Kidney (tissue), 14 donors: ENCODE measurements around the gene GUCY2F. TPM values are rescaled to one million over a fixed set of nuclear protein-coding genes. Genes with fewer than 3 reads are reported as not detected.

Source experiments
- DNase-seq, 5 donors: peaks; one replicate each; pipeline ENCODE4 v3.0.0-alpha.2; 2013 to 2020
- FAIRE-seq: peaks from 2 replicates; lab custom pipeline; 2012; peaks lifted over from hg19 to GRCh38; lab: Jason Lieb, UNC
- H3K27ac ChIP-seq, 2 donors: one replicate each; pipeline ENCODE4 v1.7.0; 2013; ENCODE audit warnings: low read depth in 2 of 2, low read length in 2 of 2, inconsistent platforms in 1 of 2
- H3K27me3 ChIP-seq: one replicate; pipeline ENCODE4 v1.7.1; 2013; ENCODE audit warnings: low read length, inconsistent platforms; ENCODE audit not compliant: control insufficient read depth, insufficient read depth
- H3K36me3 ChIP-seq, 3 donors: one replicate each; pipeline versions ENCODE4 v1.7.0 to v1.7.1; 2013; ENCODE audit warnings: low read length in 3 of 3, control low read depth in 1 of 3, inconsistent platforms in 1 of 3; ENCODE audit not compliant: insufficient read depth in 3 of 3, control insufficient read depth in 2 of 3
- H3K4me1 ChIP-seq, 3 donors: one replicate each; pipeline versions ENCODE4 v1.7.0 to v1.7.1; 2013; ENCODE audit warnings: low read length in 3 of 3, inconsistent platforms in 1 of 3, low read depth in 1 of 3; ENCODE audit not compliant: control insufficient read depth in 2 of 3, insufficient read depth in 2 of 3
- H3K4me3 ChIP-seq, 3 donors: one replicate each; pipeline versions ENCODE4 v1.7.0 to v1.8.1; 2013; ENCODE audit warnings: low read length in 3 of 3, control low read depth in 1 of 3, inconsistent platforms in 1 of 3
- H3K9ac ChIP-seq, 3 donors: one replicate each; pipeline versions ENCODE4 v1.7.0 to v1.7.1; 2013; ENCODE audit warnings: low read length in 3 of 3, control low read depth in 1 of 3, inconsistent platforms in 1 of 3
- H3K9me3 ChIP-seq, 3 donors: one replicate each; pipeline versions ENCODE4 v1.7.0 to v1.7.1; 2013; ENCODE audit warnings: low read length in 3 of 3, control low read depth in 1 of 3, inconsistent platforms in 1 of 3; ENCODE audit not compliant: control insufficient read depth in 2 of 3, insufficient read depth in 1 of 3
- CTCF ChIP-seq: IDR thresholded peaks from 3 replicates; pipeline ENCODE4 v1.5.1; 2012; ENCODE audit warnings: mild to moderate bottlenecking, moderate library complexity, borderline replicate concordance; ENCODE audit not compliant: insufficient read depth; ENCODE audit errors: extremely low read depth
- intact Hi-C: fragments of 100-400 bp; cut with DNase I; formaldehyde crosslinking; loops from one replicate; pipeline ENCODE4 v1.11.1; 2022
- polyA plus RNA-seq: library from polyadenylated mRNA; stranded (reverse); fragments of 350-450 nt; fragmentation: Illumina TruSeq; extraction: RNeasy Lipid Tissue Mini Kit (QIAGEN cat#74804); gene quantifications from one replicate; pipeline ENCODE4 v1.2.3, GENCODE V29; 2014; ENCODE audit warnings: low read depth, low replicate concordance; ENCODE audit not compliant: insufficient read depth
- total RNA-seq: library from RNA; stranded (reverse); fragmentation: NEBNext Ultra II Directional; extraction: Animal tissue kit (Norgen Biotek cat#: 25700); gene quantifications from one replicate; pipeline ENCODE4 v1.2.1, GENCODE V29; 2021
- donor health status: control.
- donor health status: control.
- donor health status: control.
- donor health status: control.
- donor health status: control.
- donor health status: DM: yes; HTN: yes; CAD: no.
- donor health status: Normal renal cell carcinoma (clear cell type).

GUCY2F gene
- total and polyA plus RNA-seq, 2 donors from 2014 or later = not detected

GRCh38 chrX:109389917-109390316, 92.0 kb downstream of the GUCY2F start:
- Histone ChIP-seq H3K4me1 (no peaks in the 10 kb centered on the region), H3K36me3 (no peaks in the 10 kb centered on the region), H3K4me3 (no peak overlapping the region), H3K9me3 (no peaks in the 10 kb centered on the region), H3K9ac (no peak overlapping the region), H3K27ac (no peak overlapping the region), H3K27me3 (peaks cover 7% of the 10 kb centered on the region)
- intact Hi-C loops = no loop called here
- DNase-seq (no peak), FAIRE-seq (no peak)
- no peak for TF ChIP-seq CTCF

GRCh38 chrX:109384699-109385098, 97.2 kb downstream of the GUCY2F start:
- no peak overlapping the region for H3K9ac ChIP-seq
- no peak overlapping the region for H3K27ac ChIP-seq
- peak; percentile 11 for TF ChIP-seq CTCF
- DNase-seq (peak in 3 of 5 donors; percentile 13 to 72 (median 43)), FAIRE-seq (peak; percentile 49)
- H3K27me3 ChIP-seq = peaks cover 7% of the 10 kb centered on the region
- no peak overlapping the region for H3K4me3 ChIP-seq
- intact Hi-C loops = no loop called here
- no peaks in the 10 kb centered on the region for H3K9me3 ChIP-seq
- H3K4me1 ChIP-seq = no peaks in the 10 kb centered on the region
- H3K36me3 ChIP-seq = no peaks in the 10 kb centered on the region

- no peak overlapping the region for H3K4me3 ChIP-seq
- no peak overlapping the region for H3K9ac ChIP-seq
- DNase-seq (no peak), FAIRE-seq (no peak)
- TF ChIP-seq CTCF = no peak
- intact Hi-C loops = no loop called here
- no peaks in the 10 kb centered on the region for H3K9me3 ChIP-seq
- no peak overlapping the region for H3K27ac ChIP-seq
- no peaks in the 10 kb centered on the region for H3K36me3 ChIP-seq
- no peaks in the 10 kb centered on the region for H3K4me1 ChIP-seq
- H3K27me3 ChIP-seq = peaks cover 7% of the 10 kb centered on the region
Observed at GRCh38 chrX:109382332-109382731, 99.6 kb downstream of the GUCY2F start.

- no peak for TF ChIP-seq CTCF
- Histone ChIP-seq H3K27me3 (no peaks in the 10 kb centered on the region), H3K4me1 (no peaks in the 10 kb centered on the region), H3K36me3 (no peaks in the 10 kb centered on the region), H3K27ac (no peak overlapping the region), H3K9me3 (no peaks in the 10 kb centered on the region), H3K9ac (no peak overlapping the region), H3K4me3 (no peak overlapping the region)
- DNase-seq = no peak
- FAIRE-seq = no peak
- intact Hi-C loops = no loop called here
Observed at GRCh38 chrX:109378281-109378680, 103.6 kb downstream of the GUCY2F start.
